SK-N-MC (cell line): ENCODE results near the gene BMI1.
"Not testable (repeated sequence)": the region's sequence is repeated elsewhere in the genome, so short reads cannot be mapped to it uniquely, and the experiment has no call there.

Experiments used
- DNase-seq: peaks from one replicate; pipeline ENCODE4 v3.0.0-alpha.2; 2011; ENCODE audit warnings: low read depth, low spot score
- H3K27ac ChIP-seq: fragments of 200-600 bp; sonication (generic); 2 replicates; pipeline ENCODE4 v1.5.1; 2016; ENCODE audit warnings: mixed run types
- H3K36me3 ChIP-seq: fragments of 200-600 bp; sonication (generic); 2 replicates; pipeline ENCODE4 v1.6.1; 2017; ENCODE audit warnings: antibody characterized with exemption, low read length, mixed read lengths; ENCODE audit not compliant: insufficient read depth
- H3K4me3 ChIP-seq: fragments of 200-600 bp; sonication (generic); 2 replicates; pipeline ENCODE4 v1.5.1; 2016
- H3K9ac ChIP-seq: fragments of 200-600 bp; sonication (generic); 2 replicates; pipeline ENCODE4 v1.8.0; 2017; ENCODE audit warnings: mixed run types, mixed read lengths; ENCODE audit not compliant: insufficient read length
- H3K9me3 ChIP-seq: fragments of 200-600 bp; sonication (generic); 2 replicates; pipeline ENCODE4 v1.6.1; 2017; ENCODE audit warnings: low read depth, mild to moderate bottlenecking, antibody characterized with exemption, low read length, moderate library complexity, mixed read lengths
- EZH2 ChIP-seq: fragments of 200-600 bp; sonication (generic); IDR thresholded peaks from one replicate; pipeline ENCODE4 v1.6.1; 2017; ENCODE audit warnings: antibody characterized with exemption
- FOXP2 ChIP-seq: optimal IDR thresholded peaks from 2 replicates; pipeline ENCODE3; 2011; ENCODE audit warnings: mild to moderate bottlenecking, moderate library complexity; ENCODE audit not compliant: insufficient read depth; ENCODE audit errors: extremely low read length, control extremely low read depth
- POLR2AphosphoS5 ChIP-seq: IDR thresholded peaks from 2 replicates; pipeline ENCODE4 v1.6.1; 2012; ENCODE audit warnings: mild to moderate bottlenecking, low read depth, low read length, borderline replicate concordance

BMI1 gene

GRCh38 chr10:22305721-22306120, 15.2 kb upstream of the BMI1 start:
- Histone ChIP-seq H3K36me3 (no peaks in the 10 kb centered on the region), H3K9ac (no peak overlapping the region), H3K27ac (no peak overlapping the region), H3K9me3 (no peaks in the 10 kb centered on the region), H3K4me3 (no peak overlapping the region)
- TF ChIP-seq POLR2AphosphoS5 (no peak), FOXP2 (no peak), EZH2 (no peak)
- no peak for DNase-seq

- no peak for DNase-seq
- Histone ChIP-seq H3K9me3 (no peaks in the 10 kb centered on the region), H3K36me3 (no peaks in the 10 kb centered on the region), H3K27ac (no peak overlapping the region), H3K4me3 (no peak overlapping the region), H3K9ac (no peak overlapping the region)
- TF ChIP-seq POLR2AphosphoS5 (no peak), EZH2 (no peak), FOXP2 (no peak)
Measured at GRCh38 chr10:22308390-22308789, 12.5 kb upstream of the BMI1 start.

DNA sequence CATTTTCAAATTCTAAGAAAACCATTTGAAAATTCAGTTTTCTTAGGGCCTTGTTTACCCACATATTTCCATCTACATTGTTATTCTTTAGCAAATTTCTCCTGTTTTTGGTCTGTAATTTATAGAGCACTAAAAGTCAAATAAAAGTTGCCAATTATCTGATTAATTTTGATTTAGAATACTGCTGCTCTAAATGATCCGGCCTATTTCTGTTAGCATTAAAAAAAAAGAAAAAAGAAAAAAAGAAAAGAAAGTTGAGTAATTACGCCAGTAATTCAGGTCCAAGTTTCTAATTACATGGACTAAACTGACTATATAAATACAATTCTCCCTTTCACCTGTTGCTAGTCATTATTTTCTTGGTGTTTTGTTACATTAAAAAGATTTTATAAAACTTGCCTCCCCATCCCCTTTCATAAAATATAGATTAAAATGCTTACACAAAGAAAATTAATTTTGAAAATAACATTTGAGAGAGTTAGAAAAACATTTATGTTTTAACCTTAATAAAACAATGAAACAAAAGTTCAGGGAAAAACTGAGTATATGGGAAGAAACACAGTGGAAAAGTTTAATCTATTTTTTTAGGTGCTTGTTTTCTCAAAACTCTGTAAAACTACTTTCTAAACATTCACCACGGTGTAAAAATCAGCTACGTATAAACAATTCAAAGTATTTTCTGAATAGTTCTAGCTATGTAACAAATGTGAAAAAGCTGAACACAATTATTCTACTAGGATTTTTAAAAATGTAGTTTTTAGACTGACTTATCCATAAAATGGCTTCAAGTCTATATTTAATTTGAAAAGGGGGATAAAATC, 11.5 kb upstream of the BMI1 start:
- Histone ChIP-seq H3K4me3 (no peak overlapping the region), H3K9ac (no peak overlapping the region), H3K36me3 (no peaks in the 10 kb centered on the region), H3K9me3 (no peaks in the 10 kb centered on the region), H3K27ac (no peak overlapping the region)
- TF ChIP-seq FOXP2 (no peak), POLR2AphosphoS5 (no peak)
- no peak for DNase-seq

DNA sequence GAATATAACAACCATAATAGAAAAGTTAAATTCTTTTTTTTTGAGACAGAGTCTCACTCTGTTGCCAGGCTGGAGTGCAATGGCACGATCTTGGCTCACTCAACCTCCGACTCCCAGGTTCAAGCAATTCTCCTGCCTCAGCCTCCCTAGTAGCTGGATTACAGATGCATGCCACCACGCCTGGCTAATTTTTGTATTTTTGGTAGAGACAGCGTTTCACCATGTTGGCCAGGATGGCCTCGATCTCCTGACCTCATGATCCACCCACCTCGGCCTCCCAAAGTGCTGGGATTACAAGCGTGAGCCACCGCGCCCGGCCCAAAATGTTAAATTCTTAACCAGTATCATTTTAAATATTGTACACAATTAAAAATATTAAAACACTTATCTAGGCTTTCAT, 10.9 kb upstream of the BMI1 start:
- H3K27ac ChIP-seq, DNase-seq, H3K4me3 ChIP-seq, H3K9ac ChIP-seq, H3K9me3 ChIP-seq, H3K36me3 ChIP-seq: not testable (repeated sequence)

DNA sequence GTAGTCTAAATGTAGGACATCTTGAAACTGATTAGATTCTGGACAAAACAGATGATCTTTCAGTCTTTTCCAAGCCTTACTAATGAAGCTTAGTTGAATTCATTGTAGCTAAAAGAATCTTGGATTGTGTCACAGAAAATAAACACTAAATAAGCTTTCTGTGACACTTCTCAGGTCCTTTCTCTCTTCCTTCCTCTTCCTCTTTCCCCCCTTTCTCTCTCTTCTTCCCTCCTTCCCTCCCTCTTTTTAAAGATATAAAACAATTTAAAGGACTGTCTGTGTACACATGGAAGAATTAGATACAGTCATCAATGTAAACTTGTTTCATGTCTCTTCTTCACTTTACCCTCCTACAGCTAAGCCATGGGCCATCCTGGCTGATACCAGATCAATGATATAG, 10.0 kb upstream of the BMI1 start:
- Histone ChIP-seq H3K9ac (no peak overlapping the region), H3K4me3 (no peak overlapping the region), H3K36me3 (no peaks in the 10 kb centered on the region), H3K27ac (no peak overlapping the region), H3K9me3 (no peaks in the 10 kb centered on the region)
- no peak for DNase-seq
- TF ChIP-seq POLR2AphosphoS5 (no peak), FOXP2 (no peak), EZH2 (no peak)

- H3K36me3 ChIP-seq: no peaks in the 10 kb centered on the region
- peak overlapping the region; percentile 88; the same call in 1 of the 2 replicates for H3K4me3 ChIP-seq
- H3K27ac ChIP-seq: no peak overlapping the region
- no peak for DNase-seq
- no peak for TF ChIP-seq POLR2AphosphoS5
- no peak for TF ChIP-seq EZH2
- TF ChIP-seq FOXP2: no peak
- H3K9me3 ChIP-seq: no peaks in the 10 kb centered on the region
- H3K9ac ChIP-seq: no peak overlapping the region
Measured at GRCh38 chr10:22314852-22315251, 6.0 kb upstream of the BMI1 start.

GRCh38 chr10:22315455-22316285, 5.2 kb upstream of the BMI1 start:
- DNase-seq: no peak
- TF ChIP-seq FOXP2: no peak
- no peak for TF ChIP-seq POLR2AphosphoS5
- no peak for TF ChIP-seq EZH2
- Histone ChIP-seq H3K4me3 (peak overlapping the region; percentile 88), H3K36me3 (no peaks in the 10 kb centered on the region), H3K27ac (no peak overlapping the region; the same call in 1 of the 2 replicates), H3K9me3 (no peaks in the 10 kb centered on the region), H3K9ac (peak overlapping the region; percentile 77)

DNA sequence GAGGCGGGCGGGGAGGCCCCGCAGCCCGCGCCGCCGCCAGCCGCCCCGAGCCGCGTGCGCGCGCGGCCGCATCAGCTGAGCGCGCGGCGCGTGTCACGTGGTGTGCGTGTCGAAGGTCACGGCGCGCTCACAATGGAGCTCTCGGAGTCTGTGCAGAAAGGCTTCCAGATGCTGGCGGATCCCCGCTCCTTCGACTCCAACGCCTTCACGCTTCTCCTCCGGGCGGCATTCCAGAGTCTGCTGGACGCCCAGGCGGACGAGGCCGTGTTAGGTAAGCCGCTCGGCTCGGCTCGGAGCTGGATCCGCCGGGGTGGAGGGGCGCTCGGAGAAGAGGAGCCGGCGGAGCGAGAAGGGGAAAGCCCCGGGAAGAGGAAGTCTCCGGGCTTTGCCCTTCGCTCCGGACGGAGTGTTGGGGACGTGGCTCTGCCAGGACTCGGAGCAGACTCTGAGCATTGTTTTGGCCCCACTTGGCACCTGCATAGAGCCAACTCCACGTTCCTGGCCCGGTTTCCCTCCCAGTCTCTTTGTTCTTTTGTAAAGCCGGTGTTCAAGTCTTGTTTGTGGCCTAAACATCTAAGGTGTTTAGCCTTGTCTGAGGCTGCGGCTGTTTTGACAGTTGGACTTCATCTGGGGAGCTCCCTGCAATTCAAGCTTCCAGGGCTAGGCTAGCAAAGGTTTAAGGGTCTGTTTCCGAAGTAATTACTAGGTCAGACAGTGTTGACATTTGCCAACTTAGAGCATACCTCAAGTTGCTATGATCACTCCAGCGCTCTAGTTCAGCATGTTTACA, 4.4 kb upstream of the BMI1 start, which contains the start of gene COMMD3:
COMMD3 (plus strand) TSS at position 103 of the 790 bp plus-strand sequence; CDS start at position 133, 30 bp downstream.
- no peak for TF ChIP-seq EZH2
- TF ChIP-seq POLR2AphosphoS5: peak; percentile 74; the same call in 1 of the 2 replicates
- TF ChIP-seq FOXP2: no peak
- Histone ChIP-seq H3K9ac (peak within 1 kb of the TSS; percentile 80), H3K27ac (peak within 1 kb of the TSS; percentile 42; the same call in 1 of the 2 replicates), H3K9me3 (no peaks in the 10 kb centered on the region), H3K4me3 (peak within 1 kb of the TSS; percentile 88), H3K36me3 (no peaks in the 10 kb centered on the region)
- no peak for DNase-seq
